ENCODE results near the gene OTP. TPM values are rescaled to one million over a fixed set of nuclear protein-coding genes. Genes with fewer than 3 reads are reported as not detected.
A peak's percentile ranks its signal among the peaks of the same experiment; 100 is the strongest.
"Not testable (repeated sequence)": the region's sequence is repeated elsewhere in the genome, so short reads cannot be mapped to it uniquely, and the experiment has no call there.

The OTP gene
- total RNA-seq, 1 donor from 2014 or later = not detected

GRCh38 chr5:77590347-77590746, 48.2 kb downstream of the OTP start:
- Histone ChIP-seq H3K4me3 (no peak overlapping the region), H3K27ac (no peak overlapping the region), H3K79me2 (ENCODE audit: low read depth) (no peaks in the 10 kb centered on the region), H2AFZ (replicated peaks) (peak overlapping the region; percentile 73), H3K9me3 (ENCODE audit: low read depth) (no peaks in the 10 kb centered on the region), H3K27me3 (peaks cover 8% of the 10 kb centered on the region), H4K20me1 (ENCODE audit: low read depth) (no peaks in the 10 kb centered on the region), H3F3A (ENCODE audit: low read depth) (peaks cover 11% of the 10 kb centered on the region), H3K36me3 (no peaks in the 10 kb centered on the region), H3K9ac (no peak overlapping the region), H3K4me1 (peaks cover 4% of the 10 kb centered on the region), H3K4me2 (no peak overlapping the region)
- peak; percentile 21 for DNase-seq (ENCODE audit: low spot score)
- Mint-ChIP-seq H3K27me3 (ENCODE audit: insufficient read depth, low read depth) (no peaks in the 10 kb centered on the region), H3K9me3 (peaks cover 4% of the 10 kb centered on the region), H3K4me1 (no peaks in the 10 kb centered on the region), H3K4me3 (no peak overlapping the region), H3K36me3 (no peaks in the 10 kb centered on the region), H3K27ac (no peak overlapping the region)
- TF ChIP-seq CTCF (IDR thresholded peaks at IDR 0.05) (no peak), EZH2phosphoT487 (IDR thresholded peaks at IDR 0.05) (no peak), EZH2 (IDR thresholded peaks at IDR 0.05) (no peak)

- Mint-ChIP-seq H3K4me1 (no peaks in the 10 kb centered on the region), H3K4me3 (no peak overlapping the region), H3K36me3 (no peaks in the 10 kb centered on the region), H3K27me3 (ENCODE audit: insufficient read depth, low read depth) (no peaks in the 10 kb centered on the region), H3K9me3 (peaks cover 4% of the 10 kb centered on the region), H3K27ac (no peak overlapping the region)
- no peaks in the 10 kb centered on the region for H3K9me3 ChIP-seq (ENCODE audit: low read depth)
- H3K36me3 ChIP-seq = no peaks in the 10 kb centered on the region
- DNase-seq (ENCODE audit: low spot score) = no peak
- no peak overlapping the region for H3K27ac ChIP-seq
- peaks cover 11% of the 10 kb centered on the region for H3F3A ChIP-seq (ENCODE audit: low read depth)
- H3K4me1 ChIP-seq = peaks cover 4% of the 10 kb centered on the region
- H3K4me2 ChIP-seq = no peak overlapping the region
- no peaks in the 10 kb centered on the region for H3K27me3 ChIP-seq
- H3K79me2 ChIP-seq (ENCODE audit: low read depth) = no peaks in the 10 kb centered on the region
- H3K9ac ChIP-seq = no peak overlapping the region
- no peak overlapping the region for H3K4me3 ChIP-seq
- no peak overlapping the region for H2AFZ ChIP-seq (replicated peaks)
- TF ChIP-seq EZH2phosphoT487 (IDR thresholded peaks at IDR 0.05) (no peak), EZH2 (IDR thresholded peaks at IDR 0.05) (no peak), CTCF (IDR thresholded peaks at IDR 0.05) (no peak)
- no peaks in the 10 kb centered on the region for H4K20me1 ChIP-seq (ENCODE audit: low read depth)
Observed at GRCh38 chr5:77588175-77588574, 50.3 kb downstream of the OTP start.

- Histone ChIP-seq H3F3A (ENCODE audit: low read depth) (peaks cover 11% of the 10 kb centered on the region), H3K79me2 (ENCODE audit: low read depth) (no peaks in the 10 kb centered on the region), H3K4me2 (no peak overlapping the region), H3K4me3 (no peak overlapping the region), H3K9ac (no peak overlapping the region), H3K27ac (no peak overlapping the region), H4K20me1 (ENCODE audit: low read depth) (no peaks in the 10 kb centered on the region), H3K4me1 (peaks cover 4% of the 10 kb centered on the region), H3K9me3 (ENCODE audit: low read depth) (no peaks in the 10 kb centered on the region), H2AFZ (replicated peaks) (no peak overlapping the region), H3K27me3 (peaks cover 13% of the 10 kb centered on the region), H3K36me3 (no peaks in the 10 kb centered on the region)
- Mint-ChIP-seq H3K27me3 (ENCODE audit: insufficient read depth, low read depth) (no peaks in the 10 kb centered on the region), H3K9me3 (peaks cover 4% of the 10 kb centered on the region), H3K27ac (no peak overlapping the region), H3K4me1 (no peaks in the 10 kb centered on the region), H3K36me3 (no peaks in the 10 kb centered on the region), H3K4me3 (no peak overlapping the region)
- DNase-seq (ENCODE audit: low spot score) = no peak
- TF ChIP-seq EZH2phosphoT487 (IDR thresholded peaks at IDR 0.05) (no peak), EZH2 (IDR thresholded peaks at IDR 0.05) (no peak), CTCF (IDR thresholded peaks at IDR 0.05) (no peak)
Observed at GRCh38 chr5:77586101-77586500, 52.4 kb downstream of the OTP start.

- not testable (repeated sequence) for H3K4me1 ChIP-seq; H3K4me3 ChIP-seq; H3K27me3 Mint-ChIP-seq (ENCODE audit: insufficient read depth, low read depth); H3K9ac ChIP-seq; H3K4me3 Mint-ChIP-seq; H2AFZ ChIP-seq (replicated peaks); H3K27ac ChIP-seq; H3K9me3 Mint-ChIP-seq; H3K9me3 ChIP-seq (ENCODE audit: low read depth); H3F3A ChIP-seq (ENCODE audit: low read depth); DNase-seq (ENCODE audit: low spot score); H4K20me1 ChIP-seq (ENCODE audit: low read depth); H3K27ac Mint-ChIP-seq; H3K4me1 Mint-ChIP-seq; H3K79me2 ChIP-seq (ENCODE audit: low read depth); H3K4me2 ChIP-seq; H3K36me3 ChIP-seq; H3K36me3 Mint-ChIP-seq
- peaks cover 23% of the 10 kb centered on the region for H3K27me3 ChIP-seq
Observed at GRCh38 chr5:77582143-77582542, 56.4 kb downstream of the OTP start.

Other genes with a start within 250 kb of the OTP start
- gene WDR41, start 146.4 kb downstream of the OTP start, total RNA-seq (ENCODE audit: low replicate concordance) = 85.6 and 92.6 TPM in 2 replicates
- gene TBCA, start 137.6 kb upstream of the OTP start, total RNA-seq (ENCODE audit: low replicate concordance) = 170 and 270 TPM in 2 replicates

Data from neural progenitor cell (in vitro differentiated cells).